GM21717 (cell line): ENCODE data around the gene REM2.
"Not testable (repeated sequence)": the region's sequence is repeated elsewhere in the genome, so short reads cannot be mapped to it uniquely, and the experiment has no call there.

Experiments used
- ATAC-seq: cut with Tn5 transposase; IDR thresholded peaks from one replicate; pipeline ENCODE4 v1.9.1; 2021; ENCODE audit warnings: mild to moderate bottlenecking, moderate library complexity; ENCODE audit not compliant: unreplicated experiment

Gene REM2

DNA sequence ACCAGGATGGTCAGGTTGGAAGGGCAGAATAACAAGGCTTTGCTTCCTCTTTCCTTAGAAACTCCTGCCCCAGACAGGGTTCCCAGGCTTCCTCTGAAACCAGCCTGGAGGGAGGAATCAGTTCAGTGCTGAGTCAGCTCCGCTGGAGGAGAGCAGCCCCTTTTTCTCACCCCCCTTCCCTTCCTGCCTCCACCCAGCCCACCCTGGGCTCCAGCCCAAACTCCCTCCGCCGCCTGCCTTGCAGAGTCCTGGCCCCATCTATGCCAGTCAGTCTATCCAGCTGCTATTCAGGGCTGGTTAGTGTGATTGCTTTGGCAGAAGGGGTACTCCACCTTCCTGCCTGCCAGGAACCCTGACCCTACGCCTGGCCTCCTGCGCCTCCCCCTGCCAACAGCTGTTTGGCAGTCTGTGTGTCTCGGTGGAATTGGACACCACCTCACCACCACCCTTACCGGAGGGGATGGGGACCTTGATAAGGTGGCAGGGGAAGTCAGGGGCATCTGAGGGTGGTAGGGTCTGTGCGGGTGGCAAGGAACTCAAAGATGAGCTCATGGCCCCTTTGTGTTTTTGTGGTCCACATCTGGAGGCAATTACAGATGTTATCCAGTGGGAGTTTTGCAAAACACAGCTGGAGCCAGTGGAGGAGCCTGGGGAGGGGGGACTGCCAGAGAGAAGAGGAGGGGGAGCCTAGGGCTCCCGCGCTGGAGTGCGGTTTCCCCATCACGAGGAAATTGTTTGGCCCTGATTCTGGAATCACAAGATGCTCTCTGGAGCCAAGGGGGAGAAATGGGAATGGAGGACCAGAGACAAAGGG is 34.5 kb upstream of the REM2 start:
- no peak for ATAC-seq

DNA sequence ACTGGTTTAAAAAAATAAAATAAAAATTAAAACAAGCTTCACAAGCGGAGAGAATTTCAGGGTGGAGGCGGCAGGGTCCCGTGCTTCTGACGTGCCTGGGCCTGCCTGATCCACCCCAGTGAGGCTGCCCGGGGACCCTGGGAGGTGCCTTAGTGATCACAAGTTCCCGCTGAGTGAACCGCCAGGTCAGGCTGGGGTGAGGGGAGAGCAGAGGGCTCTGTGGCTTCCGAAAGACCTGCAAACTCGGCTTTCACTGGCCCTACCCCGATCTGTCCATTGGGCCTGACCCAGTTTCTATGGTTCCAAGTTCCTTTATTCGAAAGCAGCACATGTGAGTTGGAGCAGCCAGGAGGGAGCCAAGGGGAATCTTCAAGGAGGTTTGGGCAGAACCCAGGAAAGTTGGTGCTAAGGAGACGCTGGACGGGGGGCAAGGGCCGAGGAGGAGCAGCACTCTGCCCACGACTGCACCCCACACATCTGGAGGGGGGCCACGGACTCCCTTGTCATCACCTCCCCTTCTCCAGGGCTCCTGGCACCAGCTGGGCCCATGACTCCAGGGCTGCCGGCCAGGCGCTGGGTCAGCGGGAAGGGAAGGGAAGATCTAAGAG is 33.7 kb upstream of the REM2 start:
- no peak for ATAC-seq

DNA sequence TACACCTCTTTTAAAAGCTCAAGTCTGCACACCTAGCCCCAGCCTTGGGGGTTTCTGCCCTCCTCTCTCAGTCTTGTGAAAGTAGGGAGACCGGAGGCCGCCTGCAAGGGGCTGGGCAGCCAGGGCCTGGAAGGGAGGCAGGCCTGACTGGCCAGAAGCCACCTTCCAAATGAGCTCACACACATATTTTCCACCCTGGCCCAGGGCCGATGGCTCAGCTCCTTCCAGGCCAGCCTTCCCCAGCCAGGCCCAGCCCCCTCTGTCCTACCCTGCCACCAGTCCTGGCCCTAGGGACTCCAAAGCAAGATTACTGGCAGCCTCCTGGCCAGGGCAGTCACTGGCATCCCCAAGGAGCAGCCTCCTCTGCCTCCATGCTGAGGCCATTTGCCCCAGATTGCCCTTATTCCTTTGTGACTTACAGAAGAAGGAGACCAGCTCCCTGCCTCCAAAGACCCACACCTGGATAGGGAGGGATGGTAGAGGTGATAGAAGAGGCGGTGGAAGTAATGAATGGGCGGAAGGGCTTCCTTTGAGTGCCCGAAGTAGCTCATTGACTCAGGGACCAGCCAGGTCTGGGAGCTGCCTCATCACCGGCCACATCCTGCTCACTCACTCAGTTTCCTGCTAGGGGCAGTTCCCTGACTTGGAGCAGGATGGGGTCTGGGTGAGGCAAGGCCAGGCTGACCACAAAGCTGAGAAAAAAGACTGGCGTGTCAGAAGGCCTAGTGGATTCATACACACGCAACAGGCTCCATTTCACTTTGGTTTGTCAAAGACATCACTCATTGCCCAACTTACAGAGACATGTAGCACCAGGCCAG is 31.9 kb upstream of the REM2 start:
- ATAC-seq = no peak

DNA sequence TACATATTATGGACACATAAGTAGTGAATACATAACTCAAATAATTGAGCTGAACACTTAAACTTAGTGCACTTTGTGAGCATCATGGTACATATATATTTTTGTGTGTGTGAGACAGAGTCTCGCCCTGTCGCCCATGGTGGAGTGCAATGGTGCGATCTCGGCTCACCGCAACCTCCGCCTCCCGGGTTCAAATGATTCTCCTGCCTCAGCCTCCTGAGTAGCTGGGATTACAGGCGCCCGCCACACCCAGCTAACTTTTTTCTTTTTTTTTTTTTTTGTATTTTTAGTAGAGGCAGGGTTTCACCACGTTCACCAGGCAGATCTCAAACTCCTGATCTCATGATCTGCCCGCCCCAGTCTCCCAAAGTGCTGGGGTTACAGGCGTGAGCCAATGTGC is 30.8 kb upstream of the REM2 start:
- not testable (repeated sequence) for ATAC-seq

DNA sequence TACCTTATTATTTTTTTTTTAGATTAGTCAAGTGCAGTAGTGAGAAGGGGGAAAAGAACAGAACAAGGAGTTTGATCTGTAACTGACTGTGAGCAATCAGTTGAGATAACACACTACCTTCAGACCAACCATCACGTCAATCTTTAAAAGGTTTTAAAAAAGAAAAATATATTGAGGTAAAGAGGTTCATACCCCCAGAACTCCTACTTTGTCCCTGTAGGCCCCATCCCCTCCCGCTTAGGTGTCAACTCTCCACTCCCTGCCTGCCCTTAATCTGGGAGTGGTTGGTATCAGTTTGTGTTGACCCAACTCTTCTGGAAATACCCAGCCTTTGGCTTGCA is 30.5 kb upstream of the REM2 start:
- ATAC-seq = no peak

DNA sequence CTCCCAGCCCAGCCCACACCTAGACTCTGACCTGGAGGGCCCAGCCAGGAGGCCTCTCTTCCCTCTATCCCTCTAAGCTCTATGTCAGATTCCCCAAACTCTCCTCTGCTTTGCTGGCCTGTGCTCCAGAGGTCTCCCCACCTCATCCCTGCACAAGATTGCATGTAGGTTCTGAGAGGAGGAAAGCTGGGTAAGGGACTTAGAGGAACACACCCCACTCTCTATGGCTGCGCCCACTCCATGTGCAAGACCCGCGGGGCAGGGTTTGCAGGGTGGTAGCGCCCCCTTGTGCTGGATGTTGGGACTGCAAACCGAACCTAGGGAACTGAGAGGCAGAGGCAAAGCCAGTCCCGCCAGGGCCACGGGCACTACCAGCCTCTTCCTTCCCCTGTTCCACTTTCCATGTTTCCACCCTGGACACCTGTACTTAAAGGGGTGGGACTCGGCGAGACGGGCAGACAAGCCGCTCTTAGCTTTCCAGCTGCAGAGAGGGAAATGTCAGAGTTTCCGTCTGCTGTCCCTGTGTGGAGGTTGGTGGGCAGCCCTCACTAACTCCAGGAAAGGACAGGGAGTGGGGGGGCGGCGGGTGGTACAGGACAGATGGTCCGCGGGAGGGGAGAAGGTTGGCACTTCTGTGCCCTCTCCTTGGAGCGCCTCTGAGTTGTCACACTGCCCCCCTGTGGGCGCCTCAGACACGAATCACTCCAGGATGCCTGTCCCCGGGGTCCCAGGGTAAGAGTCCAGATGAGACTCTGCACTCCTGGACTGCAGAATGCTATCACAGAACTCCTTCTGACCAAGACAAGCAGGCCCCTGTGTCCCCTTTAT is 29.9 kb upstream of the REM2 start:
- ATAC-seq = peak; percentile 61

DNA sequence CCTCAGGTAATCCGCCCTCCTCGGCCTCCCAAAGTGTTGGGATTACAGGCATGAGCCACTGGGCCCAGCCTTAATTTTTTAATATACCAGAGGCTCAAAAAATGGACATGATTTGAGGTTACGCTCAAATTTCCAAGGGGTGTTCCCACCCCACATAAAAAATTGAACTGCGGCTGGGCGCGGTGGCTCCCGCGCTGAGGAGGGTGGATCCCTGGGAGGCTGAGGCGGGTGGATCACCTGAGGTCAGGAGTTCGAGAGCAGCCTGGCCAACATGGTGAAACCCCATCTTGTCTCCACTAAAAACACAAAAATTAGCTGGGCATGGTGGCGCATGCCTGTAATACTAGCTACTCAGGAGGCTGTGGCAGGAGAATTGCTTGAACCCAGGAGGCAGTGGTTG is 28.7 kb upstream of the REM2 start:
- not testable (repeated sequence) for ATAC-seq

DNA sequence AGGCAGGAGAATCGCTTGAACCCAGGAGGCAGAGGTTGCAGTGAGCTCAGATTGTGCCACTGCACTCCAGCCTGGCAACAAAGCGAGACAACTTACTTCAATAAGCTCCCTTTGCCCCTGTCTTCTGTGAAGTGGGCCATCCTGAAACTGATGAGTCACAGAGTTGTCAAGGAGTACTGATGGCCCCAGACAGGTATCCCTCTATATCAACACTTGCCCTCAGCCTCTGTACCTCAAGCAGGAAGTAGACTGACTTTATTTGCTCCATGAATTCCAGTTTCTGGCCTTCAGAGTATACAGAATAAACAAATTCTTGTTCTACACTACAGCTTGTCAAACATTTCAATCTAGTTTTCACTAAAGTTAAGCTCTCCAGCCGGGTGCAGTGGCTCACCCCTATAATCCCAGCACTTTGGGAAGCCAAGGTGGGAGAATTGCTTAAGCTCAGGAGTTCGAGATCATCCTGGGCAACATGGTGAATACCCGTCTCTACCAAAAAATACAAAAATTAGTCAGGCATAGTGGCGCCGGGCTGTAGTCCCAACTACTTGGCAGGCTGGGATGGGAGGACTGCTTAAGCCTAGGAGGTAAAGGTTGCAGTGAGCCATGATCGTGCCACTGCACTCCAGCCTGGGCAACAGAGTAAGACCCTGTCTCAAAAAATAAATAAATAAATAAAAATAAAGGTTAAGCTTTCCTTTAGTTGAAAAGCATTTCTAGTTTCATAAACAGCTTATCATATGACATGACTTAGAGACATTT is 27.9 kb upstream of the REM2 start:
- ATAC-seq = no peak

DNA sequence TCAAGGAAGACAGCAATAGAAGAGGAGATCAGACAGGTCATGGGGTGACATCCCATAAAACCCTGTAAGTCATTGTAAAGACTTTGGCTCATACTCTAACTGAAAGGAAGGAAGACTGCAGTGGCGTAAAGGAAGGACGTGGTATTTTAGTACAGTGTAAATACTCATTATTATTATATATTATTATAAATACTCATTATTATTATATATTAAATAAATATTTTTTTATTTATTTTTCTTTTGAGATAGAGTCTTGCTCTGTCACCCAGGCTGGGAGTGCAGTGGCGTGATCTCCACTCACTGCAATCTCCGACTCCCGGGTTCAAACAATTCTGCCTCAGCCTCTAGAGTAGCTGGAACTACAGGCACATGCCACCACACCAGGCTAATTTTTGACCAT is 26.6 kb upstream of the REM2 start:
- no peak for ATAC-seq

DNA sequence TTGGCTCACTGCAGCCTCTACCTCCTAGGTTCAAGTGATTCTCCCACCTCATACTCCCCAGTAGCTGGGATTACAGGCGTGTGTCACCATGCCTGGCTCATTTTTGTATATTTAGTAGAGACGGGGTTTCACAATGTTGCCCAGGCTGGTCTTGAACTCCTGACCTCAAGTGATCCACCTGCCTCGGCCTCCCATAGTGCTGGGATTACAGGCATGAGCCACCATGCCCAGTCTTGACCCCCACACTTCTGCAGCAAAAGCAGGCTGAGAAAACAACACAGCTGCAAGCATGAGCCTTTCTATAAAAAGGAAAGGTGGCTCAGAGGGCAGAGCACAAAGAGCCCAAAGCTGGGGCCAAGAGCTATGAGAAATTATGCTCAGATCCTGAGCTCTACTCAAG is 22.6 kb upstream of the REM2 start:
- ATAC-seq = not testable (repeated sequence)

DNA sequence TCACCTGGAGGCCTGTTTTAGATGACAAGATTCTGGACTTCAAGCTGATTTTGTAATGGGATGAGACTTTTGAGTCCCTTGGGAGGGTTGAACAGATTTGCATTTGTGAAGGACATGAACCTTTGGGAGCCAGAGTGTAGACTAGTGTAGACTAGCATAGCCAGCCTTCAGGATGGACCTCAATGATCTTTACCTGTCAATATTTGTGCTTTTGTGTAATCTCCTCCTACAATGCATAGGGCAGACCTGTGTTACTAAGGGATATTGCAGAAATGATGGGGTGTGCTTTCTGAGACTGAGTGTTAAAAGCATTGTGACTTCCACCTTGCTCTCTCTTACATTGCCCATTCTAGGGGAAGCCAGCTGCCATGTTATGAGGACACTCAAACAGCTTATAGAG is 21.4 kb upstream of the REM2 start:
- ATAC-seq = no peak

DNA sequence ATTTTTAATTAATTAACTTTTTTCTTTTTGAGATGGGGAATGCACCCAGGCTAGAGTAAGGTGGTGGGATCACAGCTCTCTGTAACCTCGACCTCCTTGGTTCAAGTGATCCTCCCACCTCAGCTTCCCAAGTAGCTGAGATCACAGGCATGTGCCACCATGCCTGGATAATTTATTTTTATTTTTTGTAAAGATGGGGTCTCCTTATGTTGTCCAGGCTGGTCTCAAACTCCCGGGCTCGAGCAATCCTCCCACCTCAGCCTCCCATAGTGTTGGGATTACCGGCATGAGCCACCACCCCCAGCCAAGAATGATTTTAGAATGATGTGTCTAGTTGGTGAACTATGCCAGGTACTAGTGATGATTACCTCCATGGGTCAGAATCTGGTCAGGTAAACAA is 18.0 kb upstream of the REM2 start:
- no peak for ATAC-seq

DNA sequence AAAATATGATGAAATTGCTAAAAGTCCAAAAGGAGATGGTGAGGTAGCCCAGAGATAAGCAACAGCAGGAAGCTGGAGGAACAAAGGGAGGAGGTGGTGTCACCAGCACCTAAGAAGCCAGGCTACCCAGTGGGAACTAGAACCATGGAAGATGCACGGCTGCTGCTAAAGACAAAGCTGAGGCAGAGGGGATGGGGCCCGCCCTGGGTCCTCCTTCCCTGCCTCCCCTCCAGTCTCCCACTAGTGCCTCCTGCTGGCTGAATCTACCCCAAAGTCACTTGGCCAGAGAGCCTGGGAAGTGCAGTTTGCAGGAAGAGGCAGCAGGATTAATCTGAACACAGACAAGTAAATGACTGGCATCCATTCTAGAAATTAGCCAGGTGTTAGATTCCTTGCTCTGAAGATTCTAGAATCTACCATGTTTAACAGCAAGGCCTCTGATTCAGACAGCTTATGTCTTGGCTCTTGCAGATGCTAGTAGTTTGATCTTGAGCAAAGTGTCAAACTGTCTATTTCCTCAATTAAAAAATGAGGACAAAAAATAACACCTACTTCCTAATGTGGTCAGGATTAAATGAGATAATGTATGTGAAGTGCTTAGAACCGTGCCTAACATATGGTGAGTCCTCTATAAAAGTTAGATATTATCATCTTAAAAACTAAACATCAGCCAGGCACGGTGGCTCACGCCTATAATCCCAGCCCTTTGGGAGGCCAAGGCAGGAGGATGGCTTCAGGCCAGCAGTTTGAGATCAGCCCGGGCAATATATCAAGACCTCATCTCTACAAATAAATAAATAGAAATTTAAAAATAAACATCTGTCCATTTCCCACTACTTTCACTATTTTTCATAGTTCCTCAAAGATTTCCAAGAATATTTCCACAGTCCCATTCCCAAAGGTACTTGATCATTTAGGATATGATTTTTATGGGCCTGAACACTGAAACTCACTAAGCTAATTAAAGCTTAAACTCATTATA is 17.3 kb upstream of the REM2 start:
- ATAC-seq = no peak

DNA sequence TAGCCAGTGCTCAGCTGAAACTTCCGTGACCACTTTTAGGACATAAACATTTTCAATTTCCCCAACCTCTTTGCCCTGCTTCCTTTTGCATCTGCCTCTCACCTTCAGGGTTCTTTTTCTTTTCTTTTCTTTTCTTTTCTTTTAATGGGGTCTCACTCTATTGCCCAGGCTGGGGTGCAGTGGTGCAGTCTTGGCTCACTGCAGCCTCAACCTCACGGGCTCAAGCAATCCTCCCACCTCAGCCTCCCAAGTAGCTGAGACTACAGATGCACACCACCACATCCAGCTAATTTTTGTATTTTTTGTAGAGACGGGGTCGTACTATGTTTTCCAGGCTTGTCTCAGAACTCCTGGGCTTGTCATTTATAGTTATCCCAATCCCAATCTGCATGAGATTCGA is 16.1 kb upstream of the REM2 start:
- ATAC-seq = no peak

DNA sequence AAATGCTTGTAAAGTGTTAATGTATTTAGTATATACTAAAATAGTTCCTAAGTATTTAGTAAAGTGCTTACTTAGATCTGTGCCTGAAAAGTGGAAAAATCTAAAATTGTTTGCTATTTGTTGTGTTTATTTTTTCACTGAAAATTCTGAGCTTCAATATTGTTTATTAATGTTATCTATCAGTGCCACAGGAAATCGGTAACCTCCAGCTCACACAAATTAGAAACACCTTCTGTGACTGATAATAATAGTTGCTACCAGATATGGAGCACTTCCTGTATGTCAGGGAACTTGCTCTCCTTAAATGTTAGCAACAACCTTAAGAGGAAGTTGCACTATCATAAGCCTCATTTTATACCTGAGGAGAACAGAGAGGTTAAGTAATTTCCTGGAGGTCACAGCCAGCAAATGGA is 12.2 kb upstream of the REM2 start:
- ATAC-seq = peak; percentile 38

DNA sequence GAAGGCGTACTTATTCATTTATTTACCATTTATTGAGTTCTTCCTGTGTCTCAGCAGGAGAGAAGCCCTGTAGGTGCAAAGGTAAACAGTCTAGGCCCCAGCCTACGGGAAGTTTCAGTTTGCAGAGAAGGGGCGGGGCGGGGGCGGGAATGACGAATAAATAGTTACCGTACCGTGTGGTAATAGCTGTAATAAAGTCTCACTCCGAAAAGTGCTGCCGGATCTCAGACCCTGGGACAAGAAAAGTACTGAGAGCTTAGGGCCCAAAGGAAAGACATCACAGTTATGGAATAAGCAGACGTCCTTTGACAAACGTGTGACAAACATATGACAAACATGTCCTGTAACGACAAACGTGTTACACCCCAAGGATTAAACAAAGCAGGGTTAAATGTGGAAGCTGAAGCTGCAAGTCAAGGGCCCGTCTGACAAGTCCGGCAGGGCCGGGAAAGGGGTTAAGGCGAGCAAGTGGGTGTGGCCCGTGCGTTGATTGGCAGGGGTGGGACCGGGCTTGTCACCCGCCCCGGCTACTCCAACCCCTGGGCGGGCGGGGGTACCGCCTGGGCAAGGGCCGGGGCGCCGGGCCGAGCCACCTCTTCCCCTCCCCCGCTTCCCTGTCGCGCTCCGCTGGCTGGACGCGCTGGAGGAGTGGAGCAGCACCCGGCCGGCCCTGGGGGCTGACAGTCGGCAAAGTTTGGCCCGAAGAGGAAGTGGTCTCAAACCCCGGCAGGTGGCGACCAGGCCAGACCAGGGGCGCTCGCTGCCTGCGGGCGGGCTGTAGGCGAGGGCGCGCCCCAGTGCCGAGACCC is 11.6 kb upstream of the REM2 start, which contains the start of gene LRP10:
TSS of gene LRP10 (plus strand) at position 517 of the 809 bp plus-strand sequence. CDS start 564 bp downstream, outside the sequence.
- ATAC-seq = peak; percentile 71

DNA sequence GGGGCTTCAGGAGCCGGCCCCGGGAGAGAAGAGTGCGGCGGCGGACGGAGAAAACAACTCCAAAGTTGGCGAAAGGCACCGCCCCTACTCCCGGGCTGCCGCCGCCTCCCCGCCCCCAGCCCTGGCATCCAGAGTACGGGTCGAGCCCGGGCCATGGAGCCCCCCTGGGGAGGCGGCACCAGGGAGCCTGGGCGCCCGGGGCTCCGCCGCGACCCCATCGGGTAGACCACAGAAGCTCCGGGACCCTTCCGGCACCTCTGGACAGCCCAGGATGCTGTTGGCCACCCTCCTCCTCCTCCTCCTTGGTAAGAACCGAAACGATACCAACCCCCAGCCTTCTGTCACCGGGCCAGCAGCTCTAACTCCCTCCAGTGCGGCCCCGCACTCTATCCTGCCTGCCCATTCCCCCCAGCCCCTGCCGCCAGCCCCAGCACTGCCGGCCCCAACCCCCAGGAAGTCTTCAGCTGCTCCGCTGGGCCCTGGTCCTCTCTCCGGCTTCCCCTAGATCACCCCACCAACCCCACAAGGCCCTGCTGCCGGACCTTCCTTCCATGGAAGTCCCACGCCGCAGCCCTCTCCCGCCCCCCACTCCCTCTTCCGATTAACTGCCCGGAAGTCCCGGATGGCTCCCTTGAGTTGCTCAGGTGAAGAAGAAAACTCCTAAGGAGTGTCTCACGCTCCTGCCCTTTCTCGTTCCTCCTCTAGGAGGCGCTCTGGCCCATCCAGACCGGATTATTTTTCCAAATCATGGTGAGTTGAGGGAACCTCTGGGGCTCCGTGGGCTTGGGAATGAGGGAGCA is 10.8 kb upstream of the REM2 start:
- ATAC-seq = no peak
